Measurements from ENCODE around the gene GRIK3. TPM values are rescaled to one million over a fixed set of nuclear protein-coding genes. Genes with fewer than 3 reads are reported as not detected.

The GRIK3 gene
- total RNA-seq, 1 donor from 2014 or later = not detected

GRCh38 chr1:36845802-36846201 is 188.5 kb downstream of the GRIK3 start:
- no peak overlapping the region for H3K4me3 Mint-ChIP-seq (ENCODE audit: unreplicated experiment)
- H3K9me3 Mint-ChIP-seq (ENCODE audit: unreplicated experiment) = no peaks in the 10 kb centered on the region
- H3K27ac Mint-ChIP-seq (ENCODE audit: unreplicated experiment) = no peak overlapping the region
- H3K36me3 Mint-ChIP-seq (ENCODE audit: unreplicated experiment) = no peaks in the 10 kb centered on the region
- H3K4me1 Mint-ChIP-seq (ENCODE audit: unreplicated experiment) = no peaks in the 10 kb centered on the region
- no peak for TF ChIP-seq CTCF (IDR thresholded peaks at IDR 0.05)
- no peak for DNase-seq (ENCODE audit: extremely low spot score, unreplicated experiment)
- H3K27me3 Mint-ChIP-seq (ENCODE audit: unreplicated experiment) = no peaks in the 10 kb centered on the region

DNA sequence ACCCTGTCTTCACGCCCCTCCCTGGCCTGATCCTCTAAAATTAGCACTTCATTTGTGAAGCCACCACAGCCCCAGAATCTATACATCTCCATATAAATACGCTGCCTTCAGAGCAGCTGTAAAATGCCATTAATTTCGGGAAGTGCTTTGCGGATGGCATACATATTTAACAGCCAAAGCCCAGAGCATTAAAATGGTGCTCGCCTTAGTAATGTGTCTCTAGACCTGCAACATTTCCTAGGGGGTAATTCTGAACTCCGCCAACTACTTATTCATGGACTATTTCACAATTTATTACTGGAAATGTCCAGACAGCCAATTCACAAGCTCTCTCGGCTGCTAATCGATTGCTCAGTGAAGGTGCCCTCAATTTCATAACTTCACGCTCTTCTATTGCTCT is 189.4 kb downstream of the GRIK3 start:
- Mint-ChIP-seq H3K27ac (ENCODE audit: unreplicated experiment) (no peak overlapping the region), H3K36me3 (ENCODE audit: unreplicated experiment) (no peaks in the 10 kb centered on the region), H3K4me3 (ENCODE audit: unreplicated experiment) (no peak overlapping the region), H3K9me3 (ENCODE audit: unreplicated experiment) (no peaks in the 10 kb centered on the region), H3K27me3 (ENCODE audit: unreplicated experiment) (no peaks in the 10 kb centered on the region), H3K4me1 (ENCODE audit: unreplicated experiment) (no peaks in the 10 kb centered on the region)
- DNase-seq (ENCODE audit: extremely low spot score, unreplicated experiment) = no peak
- no peak for TF ChIP-seq CTCF (IDR thresholded peaks at IDR 0.05)

DNA sequence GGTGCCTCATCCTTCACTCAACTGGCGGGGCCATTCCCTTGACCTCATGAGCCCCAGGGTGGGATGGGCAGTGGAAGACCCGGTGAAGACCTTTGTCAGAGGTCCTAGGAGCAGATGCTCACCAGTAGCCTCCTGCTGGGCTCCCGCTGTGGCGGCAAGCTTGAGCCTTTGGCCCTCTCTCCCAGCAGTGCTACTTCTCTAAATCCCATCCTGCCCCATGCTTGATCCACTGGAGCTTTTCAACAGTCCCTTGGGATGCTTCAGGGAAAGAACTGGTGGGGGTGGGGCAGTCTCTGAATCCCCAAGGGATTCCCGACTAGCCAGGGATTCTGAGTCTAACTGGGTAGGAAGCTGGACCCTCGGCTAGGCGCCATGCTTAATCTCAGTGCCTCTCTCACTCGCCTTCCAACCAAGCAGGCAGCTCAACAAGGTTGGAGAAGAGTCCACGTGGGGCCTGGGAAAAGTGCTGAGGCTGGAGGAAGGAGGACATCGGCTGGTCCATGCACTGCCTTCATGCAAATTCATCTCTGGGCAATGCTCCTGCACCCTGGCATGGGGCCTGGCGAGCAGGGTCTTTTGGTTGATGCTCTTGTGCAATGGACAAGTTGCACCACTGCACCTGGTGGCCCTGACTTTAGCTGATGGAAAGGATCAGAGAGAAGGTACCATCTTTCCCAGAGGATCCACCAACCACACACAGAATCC is 190.3 kb downstream of the GRIK3 start:
- no peaks in the 10 kb centered on the region for H3K4me1 Mint-ChIP-seq (ENCODE audit: unreplicated experiment)
- no peak overlapping the region for H3K27ac Mint-ChIP-seq (ENCODE audit: unreplicated experiment)
- no peak for DNase-seq (ENCODE audit: extremely low spot score, unreplicated experiment)
- no peak for TF ChIP-seq CTCF (IDR thresholded peaks at IDR 0.05)
- H3K36me3 Mint-ChIP-seq (ENCODE audit: unreplicated experiment) = no peaks in the 10 kb centered on the region
- no peak overlapping the region for H3K4me3 Mint-ChIP-seq (ENCODE audit: unreplicated experiment)
- H3K27me3 Mint-ChIP-seq (ENCODE audit: unreplicated experiment) = no peaks in the 10 kb centered on the region
- H3K9me3 Mint-ChIP-seq (ENCODE audit: unreplicated experiment) = no peaks in the 10 kb centered on the region

GRCh38 chr1:36843027-36843426 is 191.3 kb downstream of the GRIK3 start:
- H3K27me3 Mint-ChIP-seq (ENCODE audit: unreplicated experiment) = no peaks in the 10 kb centered on the region
- no peaks in the 10 kb centered on the region for H3K4me1 Mint-ChIP-seq (ENCODE audit: unreplicated experiment)
- H3K9me3 Mint-ChIP-seq (ENCODE audit: unreplicated experiment) = no peaks in the 10 kb centered on the region
- no peak for TF ChIP-seq CTCF (IDR thresholded peaks at IDR 0.05)
- no peak overlapping the region for H3K4me3 Mint-ChIP-seq (ENCODE audit: unreplicated experiment)
- H3K27ac Mint-ChIP-seq (ENCODE audit: unreplicated experiment) = no peak overlapping the region
- DNase-seq (ENCODE audit: extremely low spot score, unreplicated experiment) = no peak
- H3K36me3 Mint-ChIP-seq (ENCODE audit: unreplicated experiment) = no peaks in the 10 kb centered on the region

GRCh38 chr1:36842448-36842847 is 191.9 kb downstream of the GRIK3 start:
- H3K36me3 Mint-ChIP-seq (ENCODE audit: unreplicated experiment) = no peaks in the 10 kb centered on the region
- DNase-seq (ENCODE audit: extremely low spot score, unreplicated experiment) = no peak
- H3K4me1 Mint-ChIP-seq (ENCODE audit: unreplicated experiment) = no peaks in the 10 kb centered on the region
- no peak overlapping the region for H3K4me3 Mint-ChIP-seq (ENCODE audit: unreplicated experiment)
- no peak overlapping the region for H3K27ac Mint-ChIP-seq (ENCODE audit: unreplicated experiment)
- no peaks in the 10 kb centered on the region for H3K27me3 Mint-ChIP-seq (ENCODE audit: unreplicated experiment)
- no peaks in the 10 kb centered on the region for H3K9me3 Mint-ChIP-seq (ENCODE audit: unreplicated experiment)
- no peak for TF ChIP-seq CTCF (IDR thresholded peaks at IDR 0.05)
